ENCODE measurements around the gene TBX18.
A peak's percentile ranks its signal among the peaks of the same experiment; 100 is the strongest.

Gene TBX18

GRCh38 chr6:84764332-84765049 is at the start of gene TBX18:
Gene TBX18, minus strand, starts transcription at chr6:84764598. Its CDS starts 417 bp downstream, at chr6:84764181.
- peak within 1 kb of the TSS; percentile 44 for H3K4me3 ChIP-seq (ENCODE audit: severe bottlenecking)
- ATAC-seq (ENCODE audit: low read depth) (peak; percentile 90), DNase-seq (ENCODE audit: low spot score) (peak; percentile 95)
- no peaks in the 10 kb centered on the region for H3K4me1 ChIP-seq (ENCODE audit: insufficient read depth, poor library complexity, severe bottlenecking)
- peak; percentile 29 for TF ChIP-seq CTCF (IDR thresholded peaks at IDR 0.05; ENCODE audit: poor library complexity, severe bottlenecking)
- H3K27me3 ChIP-seq (ENCODE audit: insufficient read depth, poor library complexity, severe bottlenecking) = peaks cover 83% of the 10 kb centered on the region
- H3K27ac ChIP-seq (ENCODE audit: poor library complexity, severe bottlenecking) = peak within 1 kb of the TSS; percentile 50
- H3K36me3 ChIP-seq (ENCODE audit: low read depth) = no peaks in the 10 kb centered on the region
- H3K9me3 ChIP-seq (ENCODE audit: severe bottlenecking) = no peaks in the 10 kb centered on the region

- no peaks in the 10 kb centered on the region for H3K27me3 ChIP-seq (ENCODE audit: insufficient read depth, poor library complexity, severe bottlenecking)
- H3K4me3 ChIP-seq (ENCODE audit: severe bottlenecking) = no peak overlapping the region
- H3K4me1 ChIP-seq (ENCODE audit: insufficient read depth, poor library complexity, severe bottlenecking) = peaks cover 10% of the 10 kb centered on the region
- no peak overlapping the region for H3K27ac ChIP-seq (ENCODE audit: poor library complexity, severe bottlenecking)
- ATAC-seq (ENCODE audit: low read depth) (peak; percentile 80), DNase-seq (ENCODE audit: low spot score) (no peak)
- TF ChIP-seq CTCF (IDR thresholded peaks at IDR 0.05; ENCODE audit: poor library complexity, severe bottlenecking) = no peak
- H3K36me3 ChIP-seq (ENCODE audit: low read depth) = no peaks in the 10 kb centered on the region
- H3K9me3 ChIP-seq (ENCODE audit: severe bottlenecking) = no peaks in the 10 kb centered on the region
These were observed 47.0 kb upstream of the TBX18 start for GRCh38 chr6:84811351-84811750.

GRCh38 chr6:84809455-84809854 is 45.1 kb upstream of the TBX18 start:
- Histone ChIP-seq H3K36me3 (ENCODE audit: low read depth) (no peaks in the 10 kb centered on the region), H3K27me3 (ENCODE audit: insufficient read depth, poor library complexity, severe bottlenecking) (no peaks in the 10 kb centered on the region), H3K4me3 (ENCODE audit: severe bottlenecking) (no peak overlapping the region), H3K4me1 (ENCODE audit: insufficient read depth, poor library complexity, severe bottlenecking) (peaks cover 20% of the 10 kb centered on the region), H3K27ac (ENCODE audit: poor library complexity, severe bottlenecking) (no peak overlapping the region), H3K9me3 (ENCODE audit: severe bottlenecking) (no peaks in the 10 kb centered on the region)
- ATAC-seq (ENCODE audit: low read depth) (no peak), DNase-seq (ENCODE audit: low spot score) (no peak)
- TF ChIP-seq CTCF (IDR thresholded peaks at IDR 0.05; ENCODE audit: poor library complexity, severe bottlenecking) = no peak

GRCh38 chr6:84808491-84809061 is 44.2 kb upstream of the TBX18 start:
- H3K27me3 ChIP-seq (ENCODE audit: insufficient read depth, poor library complexity, severe bottlenecking) = no peaks in the 10 kb centered on the region
- peaks cover 20% of the 10 kb centered on the region for H3K4me1 ChIP-seq (ENCODE audit: insufficient read depth, poor library complexity, severe bottlenecking)
- TF ChIP-seq CTCF (IDR thresholded peaks at IDR 0.05; ENCODE audit: poor library complexity, severe bottlenecking) = no peak
- H3K27ac ChIP-seq (ENCODE audit: poor library complexity, severe bottlenecking) = no peak overlapping the region
- no peaks in the 10 kb centered on the region for H3K36me3 ChIP-seq (ENCODE audit: low read depth)
- no peak overlapping the region for H3K4me3 ChIP-seq (ENCODE audit: severe bottlenecking)
- no peaks in the 10 kb centered on the region for H3K9me3 ChIP-seq (ENCODE audit: severe bottlenecking)
- DNase-seq (ENCODE audit: low spot score) (no peak), ATAC-seq (ENCODE audit: low read depth) (no peak)

GRCh38 chr6:84805145-84805544 is 40.7 kb upstream of the TBX18 start:
- DNase-seq (ENCODE audit: low spot score) = no peak
- no peak overlapping the region for H3K27ac ChIP-seq (ENCODE audit: poor library complexity, severe bottlenecking)
- H3K36me3 ChIP-seq (ENCODE audit: low read depth) = no peaks in the 10 kb centered on the region
- no peaks in the 10 kb centered on the region for H3K9me3 ChIP-seq (ENCODE audit: severe bottlenecking)
- no peaks in the 10 kb centered on the region for H3K27me3 ChIP-seq (ENCODE audit: insufficient read depth, poor library complexity, severe bottlenecking)
- no peak overlapping the region for H3K4me3 ChIP-seq (ENCODE audit: severe bottlenecking)
- ATAC-seq (ENCODE audit: low read depth) = peak; percentile 45; the same call in 2 of the 3 replicates
- no peak for TF ChIP-seq CTCF (IDR thresholded peaks at IDR 0.05; ENCODE audit: poor library complexity, severe bottlenecking)
- peaks cover 10% of the 10 kb centered on the region for H3K4me1 ChIP-seq (ENCODE audit: insufficient read depth, poor library complexity, severe bottlenecking)

All from RWPE2 (cell line).